Psoas muscle (tissue), 8 donors: ENCODE data around the gene HS6ST3. TPM values are rescaled to one million over a fixed set of nuclear protein-coding genes. Genes with fewer than 3 reads are reported as not detected.

Experiments used
- ATAC-seq, 4 donors: fragments of 200-7000 bp; cut with Tn5 transposase; one replicate each; pipeline ENCODE4 v1.9.1; 2020; ENCODE audit warnings: moderate library complexity in 3 of 4, mild to moderate bottlenecking in 2 of 4
- DNase-seq, 2 donors: peaks; one replicate each; pipeline ENCODE4 v3.0.0-alpha.2; 2020
- H3K27ac ChIP-seq: fragments of 200-600 bp; one replicate; pipeline ENCODE4 v1.8.0; 2022
- H3K27me3 ChIP-seq, 3 donors: fragments of 200-600 bp in 1 of 3; one replicate each; pipeline versions ENCODE4 v1.6.1 to v1.8.0; 2013 to 2022; ENCODE audit warnings: low read length in 2 of 3, mild to moderate bottlenecking in 2 of 3, moderate library complexity in 1 of 3; ENCODE audit not compliant: insufficient read depth in 3 of 3
- H3K36me3 ChIP-seq, 2 donors: fragments of 200-600 bp in 1 of 2; one replicate each; pipeline versions ENCODE4 v1.6.1 to v1.8.0; 2013 to 2022; ENCODE audit warnings: low read depth in 1 of 2, mild to moderate bottlenecking in 1 of 2, moderate library complexity in 1 of 2; ENCODE audit not compliant: insufficient read depth in 1 of 2
- H3K4me1 ChIP-seq: fragments of 200-600 bp; one replicate; pipeline ENCODE4 v1.8.0; 2022
- H3K4me3 ChIP-seq: fragments of 200-600 bp; one replicate; pipeline ENCODE4 v1.8.0; 2022; ENCODE audit warnings: mild to moderate bottlenecking
- H3K9me3 ChIP-seq: fragments of 200-600 bp; one replicate; pipeline ENCODE4 v1.8.0; 2022
- CTCF ChIP-seq: fragments of 200-600 bp; IDR thresholded peaks from one replicate; pipeline ENCODE4 v1.8.0; 2022; ENCODE audit warnings: antibody characterized with exemption
- WGBS, 3 donors: extraction: QIAGEN DNeasy Blood & Tissue Kit; methylation state at CpG; one replicate each; pipeline versions ENCODE4 v1.1.6 to v1.1.7; 2013; 5-methylcytosine and 5-hydroxymethylcytosine counted together
- intact Hi-C, 2 donors: fragments of 100-400 bp; cut with DNase I; formaldehyde crosslinking; loops; one replicate each; pipeline versions ENCODE4 v1.11.0 to v1.14.2; 2022
- polyA plus RNA-seq, 3 donors: library from polyadenylated mRNA; stranded (reverse); fragments of 200-250 nt; gene quantifications; one replicate each; pipeline ENCODE4 v1.2.3, GENCODE V29; 2013
- total RNA-seq, 4 donors: library from RNA; stranded (reverse); fragmentation: NEBNext Ultra II Directional in 2 of 4; extraction: Animal tissue kit (Norgen Biotek cat#: 25700) in 2 of 4; gene quantifications; one replicate each; pipeline versions ENCODE4 v1.2.1 to v1.2.4, GENCODE V29; 2021 to 2023
- donor health status: healthy with polysubstance abuse.
- donor health status: DM: no; HTN: no; CAD: no; lungs with moderate emphysema.
- donor health status: Bipolar disorder and iron deficiency.
- donor health status: healthy.
- donor health status: DM: yes; HTN: yes; CAD: no.
- donor health status: DM: no; HTN: no; CAD: no.
- donor health status: DM: no; HTN: no; CAD: no.
- donor health status: DM: yes; HTN: yes; CAD: no.

HS6ST3 gene
- total and polyA plus RNA-seq, 7 donors = 0.01 to 0.58 (median 0.10) TPM

GRCh38 chr13:96299235-96299634 is 209.3 kb downstream of the HS6ST3 start:
- no peak for TF ChIP-seq CTCF
- intact Hi-C loops = no loop called here
- WGBS, 3 donors = 74 to 84% (median 81%) methylated on average over 4 of the region's 4 CpGs
- Histone ChIP-seq H3K4me1 (no peaks in the 10 kb centered on the region), H3K9me3 (no peaks in the 10 kb centered on the region), H3K27ac (no peak overlapping the region), H3K27me3 (no peaks in the 10 kb centered on the region), H3K36me3 (no peaks in the 10 kb centered on the region), H3K4me3 (no peak overlapping the region)
- no peak for ATAC-seq
- DNase-seq = no peak

GRCh38 chr13:96308568-96308967 is 218.7 kb downstream of the HS6ST3 start:
- ATAC-seq (no peak), DNase-seq (no peak)
- intact Hi-C loops = no loop called here
- no peaks in the 10 kb centered on the region for H3K36me3 ChIP-seq
- no peak for TF ChIP-seq CTCF
- no peak overlapping the region for H3K27ac ChIP-seq
- H3K4me3 ChIP-seq = no peak overlapping the region
- H3K4me1 ChIP-seq = no peaks in the 10 kb centered on the region
- 80 to 86% (median 85%) methylated on average over 3 of the region's 3 CpGs for WGBS, 3 donors
- H3K9me3 ChIP-seq = no peaks in the 10 kb centered on the region
- H3K27me3 ChIP-seq = no peaks in the 10 kb centered on the region

- Histone ChIP-seq H3K4me3 (no peak overlapping the region), H3K27ac (no peak overlapping the region), H3K36me3 (no peaks in the 10 kb centered on the region), H3K4me1 (no peaks in the 10 kb centered on the region), H3K27me3 (no peaks in the 10 kb centered on the region), H3K9me3 (no peaks in the 10 kb centered on the region)
- WGBS, 3 donors = 24 to 38% (median 31%) methylated on average over 1 of the region's 1 CpG
- TF ChIP-seq CTCF = no peak
- DNase-seq = no peak
- intact Hi-C loops = no loop called here
- no peak for ATAC-seq
These were observed 225.1 kb downstream of the HS6ST3 start for GRCh38 chr13:96314974-96315373.

- TF ChIP-seq CTCF = no peak
- intact Hi-C loops = no loop called here
- Histone ChIP-seq H3K27me3 (no peaks in the 10 kb centered on the region), H3K4me1 (no peaks in the 10 kb centered on the region), H3K27ac (no peak overlapping the region), H3K4me3 (no peak overlapping the region), H3K9me3 (no peaks in the 10 kb centered on the region), H3K36me3 (no peaks in the 10 kb centered on the region)
- DNase-seq (no peak), ATAC-seq (no peak)
- 78 to 83% (median 79%) methylated on average over 4 of the region's 4 CpGs for WGBS, 3 donors
These were observed 248.1 kb downstream of the HS6ST3 start for GRCh38 chr13:96338030-96338429.

GRCh38 chr13:96342286-96342685 is 252.4 kb downstream of the HS6ST3 start:
- TF ChIP-seq CTCF = no peak
- intact Hi-C loops = no loop called here
- Histone ChIP-seq H3K4me1 (no peaks in the 10 kb centered on the region), H3K27ac (no peak overlapping the region), H3K36me3 (no peaks in the 10 kb centered on the region), H3K27me3 (no peaks in the 10 kb centered on the region), H3K9me3 (no peaks in the 10 kb centered on the region), H3K4me3 (no peak overlapping the region)
- no peak for ATAC-seq
- no peak for DNase-seq
- 90 to 93% (median 91%) methylated on average over 3 of the region's 3 CpGs for WGBS, 3 donors
